PC-3 (cell line): ENCODE measurements around the gene INVS. TPM values are rescaled to one million over a fixed set of nuclear protein-coding genes. Genes with fewer than 3 reads are reported as not detected.

ENCODE experiments used
- ATAC-seq: fragments of 200-7000 bp; cut with Tn5 transposase; 2 replicates; pipeline ENCODE4 v1.9.1; 2020; ENCODE audit warnings: mild to moderate bottlenecking, moderate library complexity
- BruUV-seq: library from RNA; stranded (reverse); fragments of 400-500 nt; replicated peaks from 2 replicates; lab custom pipeline; 2021; lab: Mats Ljungman, UMichigan
- CTCF ChIA-PET: fragments of 300-600 bp; sonication (Branson Sonifier 250); formaldehyde crosslinking; loops from one replicate; lab custom pipeline; 2022; ENCODE audit warnings: antibody characterized with exemption; lab: Charles Lee
- POLR2A ChIA-PET: fragments of 300-600 bp; sonication (Branson Sonifier 250); formaldehyde crosslinking; loops from one replicate; lab custom pipeline; 2022; ENCODE audit warnings: antibody characterized with exemption; ENCODE audit not compliant: unreplicated experiment; lab: Charles Lee
- DNase-seq: peaks from one replicate; pipeline ENCODE4 v3.0.0-alpha.2; 2015
- H2AFZ ChIP-seq: fragments of 300-600 bp; sonication (generic); 2 replicates; pipeline ENCODE4 v1.6.0; 2016; ENCODE audit warnings: antibody characterized with exemption, low read length
- H3F3A ChIP-seq: fragments of 300-600 bp; sonication (generic); one replicate; pipeline ENCODE4 v1.6.0; 2017; ENCODE audit warnings: antibody characterized with exemption, low read length, control low read depth, mild to moderate bottlenecking; ENCODE audit not compliant: unreplicated experiment
- H3K27ac ChIP-seq: fragments of 300-600 bp; sonication (generic); 2 replicates; pipeline ENCODE4 v1.5.1; 2016; ENCODE audit warnings: mild to moderate bottlenecking, low read length
- H3K27me3 ChIP-seq: fragments of 300-600 bp; sonication (generic); 2 replicates; pipeline ENCODE4 v1.6.1; 2016; ENCODE audit warnings: low read length, mixed read lengths
- H3K36me3 ChIP-seq: fragments of 300-600 bp; sonication (generic); 2 replicates; pipeline ENCODE4 v1.6.1; 2016; ENCODE audit warnings: low read depth, mixed run types, low read length, mixed read lengths
- H3K4me1 ChIP-seq: fragments of 300-600 bp; sonication (generic); 2 replicates; pipeline ENCODE4 v1.5.1; 2016; ENCODE audit warnings: low read length; ENCODE audit not compliant: insufficient read depth
- H3K4me2 ChIP-seq: fragments of 300-600 bp; sonication (generic); 2 replicates; pipeline ENCODE4 v1.6.0; 2016; ENCODE audit warnings: low read length
- H3K4me3 ChIP-seq: fragments of 300-600 bp; sonication (generic); 2 replicates; pipeline ENCODE4 v1.5.1; 2016; ENCODE audit warnings: mild to moderate bottlenecking, low read length, mixed read lengths
- H3K79me2 ChIP-seq: fragments of 300-600 bp; sonication (generic); 2 replicates; pipeline ENCODE4 v1.6.1; 2017; ENCODE audit warnings: low read length, mixed read lengths
- H3K9ac ChIP-seq: fragments of 300-600 bp; sonication (generic); 2 replicates; pipeline ENCODE4 v1.6.0; 2016; ENCODE audit warnings: mild to moderate bottlenecking, low read length
- H3K9me2 ChIP-seq: fragments of 300-600 bp; sonication (generic); replicated peaks from 2 replicates; pipeline ENCODE4 v1.6.1; 2016; ENCODE audit warnings: mixed run types, low read length, mixed read lengths
- H3K9me3 ChIP-seq: fragments of 300-600 bp; sonication (generic); 2 replicates; pipeline ENCODE4 v1.6.1; 2016; ENCODE audit warnings: low read length, mixed read lengths
- H4K20me1 ChIP-seq: fragments of 300-600 bp; sonication (generic); 2 replicates; pipeline ENCODE4 v1.6.1; 2016; ENCODE audit warnings: low read length, mixed read lengths
- CTCF ChIP-seq: fragments of 300-600 bp; sonication (generic); conservative IDR thresholded peaks from 2 replicates; pipeline ENCODE4 v1.5.1; 2017; ENCODE audit warnings: antibody characterized with exemption, low read depth, mild to moderate bottlenecking, low read length
- EZH2 ChIP-seq: fragments of 300-600 bp; sonication (generic); IDR thresholded peaks from one replicate; pipeline ENCODE4 v1.6.1; 2017; ENCODE audit warnings: antibody characterized with exemption, mild to moderate bottlenecking, low read length; ENCODE audit not compliant: unreplicated experiment
- EZH2phosphoT487 ChIP-seq: fragments of 300-600 bp; sonication (generic); IDR thresholded peaks from 2 replicates; pipeline ENCODE4 v1.6.1; 2018; ENCODE audit warnings: mild to moderate bottlenecking, antibody characterized with exemption, low read length, borderline replicate concordance
- intact Hi-C: fragments of 100-400 bp; cut with micrococcal nuclease; formaldehyde crosslinking; loops from 2 replicates; pipeline ENCODE4 v1.9.0; 2023
- total RNA-seq: library from RNA; depleted of rRNA; stranded (reverse); fragments of >200 nt; gene quantifications from 2 replicates; pipeline ENCODE4 v1.2.3, GENCODE V29; 2014

Gene INVS
- total RNA-seq, 1 experiment from 2014 or later: 8.9 TPM

- H2AFZ ChIP-seq: no peak overlapping the region
- H3K4me3 ChIP-seq: no peak overlapping the region
- H3K27ac ChIP-seq: no peak overlapping the region
- no TSS peak for BruUV-seq
- no peaks in the 10 kb centered on the region for H3K4me1 ChIP-seq
- intact Hi-C loops: no loop called here
- H3K9me3 ChIP-seq: no peaks in the 10 kb centered on the region
- ATAC-seq: no peak
- POLR2A ChIA-PET: no interaction called here
- H3K36me3 ChIP-seq: no peaks in the 10 kb centered on the region
- H3K9me2 ChIP-seq: no peaks in the 10 kb centered on the region
- H3F3A ChIP-seq: no peaks in the 10 kb centered on the region
- no peaks in the 10 kb centered on the region for H3K79me2 ChIP-seq
- TF ChIP-seq CTCF (no peak), EZH2phosphoT487 (no peak), EZH2 (no peak)
- no peaks in the 10 kb centered on the region for H3K27me3 ChIP-seq
- no peak overlapping the region for H3K4me2 ChIP-seq
- CTCF ChIA-PET: no interaction called here
- H3K9ac ChIP-seq: no peak overlapping the region
- no peaks in the 10 kb centered on the region for H4K20me1 ChIP-seq
- no peak for DNase-seq
Observed at GRCh38 chr9:100120286-100120685, 21.2 kb downstream of the INVS start.

GRCh38 chr9:100125236-100125635 lies 26.2 kb downstream of the INVS start:
- no TSS peak for BruUV-seq
- no peaks in the 10 kb centered on the region for H3K4me1 ChIP-seq
- TF ChIP-seq EZH2 (no peak), CTCF (no peak), EZH2phosphoT487 (no peak)
- no peaks in the 10 kb centered on the region for H4K20me1 ChIP-seq
- ATAC-seq: no peak
- DNase-seq: no peak
- H3F3A ChIP-seq: no peaks in the 10 kb centered on the region
- no peak overlapping the region for H3K4me2 ChIP-seq
- no peaks in the 10 kb centered on the region for H3K27me3 ChIP-seq
- POLR2A ChIA-PET: no interaction called here
- H3K79me2 ChIP-seq: no peaks in the 10 kb centered on the region
- no peak overlapping the region for H2AFZ ChIP-seq
- CTCF ChIA-PET: no interaction called here
- intact Hi-C loops: no loop called here
- no peaks in the 10 kb centered on the region for H3K9me2 ChIP-seq
- no peaks in the 10 kb centered on the region for H3K9me3 ChIP-seq
- H3K36me3 ChIP-seq: no peaks in the 10 kb centered on the region
- no peak overlapping the region for H3K27ac ChIP-seq
- H3K4me3 ChIP-seq: no peak overlapping the region
- H3K9ac ChIP-seq: no peak overlapping the region

- intact Hi-C loops: no loop called here
- Histone ChIP-seq H3K27ac (no peak overlapping the region), H3K9me2 (no peaks in the 10 kb centered on the region), H2AFZ (no peak overlapping the region), H3K27me3 (no peaks in the 10 kb centered on the region), H3K9me3 (no peaks in the 10 kb centered on the region), H3K4me2 (no peak overlapping the region), H3F3A (no peaks in the 10 kb centered on the region), H3K79me2 (no peaks in the 10 kb centered on the region), H4K20me1 (no peaks in the 10 kb centered on the region), H3K9ac (no peak overlapping the region), H3K4me3 (no peak overlapping the region), H3K4me1 (no peaks in the 10 kb centered on the region), H3K36me3 (no peaks in the 10 kb centered on the region)
- BruUV-seq: no TSS peak
- TF ChIP-seq EZH2: no peak
- no peak for TF ChIP-seq EZH2phosphoT487
- TF ChIP-seq CTCF: no peak
- ChIA-PET CTCF (no interaction called here), POLR2A (no interaction called here)
- DNase-seq (no peak), ATAC-seq (no peak)
Observed at GRCh38 chr9:100125910-100126309, 26.9 kb downstream of the INVS start.
